Body of pancreas (tissue), 4 donors: ENCODE data around the gene MAN2A1.

Experiments used
- CTCF ChIP-seq, 7 experiments: fragments of 450-650 bp in 4 of 7; fragments of 200-600 bp in 3 of 7; sonication (generic) in 3 of 7; IDR thresholded peaks; one replicate each; pipeline ENCODE4 v1.5.1; 2016 to 2019; ENCODE audit warnings: antibody characterized with exemption in 7 of 7
- POLR2A ChIP-seq, 3 donors: fragments of 450-650 bp; IDR thresholded peaks; one replicate each; pipeline ENCODE4 v1.6.1; 2016; ENCODE audit warnings: antibody characterized with exemption in 3 of 3, mild to moderate bottlenecking in 2 of 3

DNA sequence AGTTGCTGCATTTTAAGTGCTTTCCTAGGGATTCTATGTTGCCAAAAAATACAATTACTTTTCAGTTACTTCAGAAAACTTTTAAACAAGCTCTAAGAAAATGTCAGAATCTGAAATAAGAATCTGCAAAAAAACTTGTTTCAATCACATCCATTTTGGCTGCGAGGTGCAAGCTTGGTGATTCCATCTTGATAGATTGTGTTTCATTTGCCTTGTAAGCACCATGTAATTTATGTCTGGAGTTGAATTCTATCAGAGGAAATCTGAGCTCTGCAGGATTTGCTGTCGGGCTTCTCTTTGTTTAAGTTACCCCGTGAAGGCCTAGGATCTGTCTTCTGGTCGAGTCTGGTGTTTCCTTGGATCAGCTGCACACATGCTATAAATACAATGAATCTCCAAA lies 40.4 kb upstream of the MAN2A1 start:
- no peak for TF ChIP-seq CTCF (IDR thresholded peaks at IDR 0.05)
- no peak for TF ChIP-seq POLR2A (IDR thresholded peaks at IDR 0.05)
